K562 (cell line): ENCODE results near the gene TAF11. TPM values are rescaled to one million over a fixed set of nuclear protein-coding genes. Genes with fewer than 3 reads are reported as not detected.

Experiments
- ATAC-seq: fragments of 200-7000 bp; cut with Tn5 transposase; 3 replicates; pipeline ENCODE4 v1.9.1; 2020; ENCODE audit warnings: moderate library complexity
- BruUV-seq: library from RNA; stranded (reverse); fragments of 400-500 nt; replicated peaks from 2 replicates; lab custom pipeline; 2021; lab: Mats Ljungman, UMichigan
- CTCF ChIA-PET: fragments of 300-600 bp; formaldehyde crosslinking; extraction: SDS; loops from one replicate; lab custom pipeline; 2021; ENCODE audit warnings: low intra/inter-chr PET ratio; lab: Yijun Ruan, JAX
- POLR2A ChIA-PET: fragments of 300-600, 350-650 bp; sonication (Branson Sonifier 250); formaldehyde crosslinking; extraction: SDS; loops from one replicate; lab custom pipeline; 2021; ENCODE audit warnings: antibody characterized with exemption, inconsistent platforms; lab: Yijun Ruan, JAX
- DNase-seq, 4 experiments: peaks; one replicate each; pipeline versions ENCODE4 v3.0.0 to v3.0.0-alpha.2; 2011 to 2018; ENCODE audit warnings: low spot score in 3 of 4, mixed read lengths in 3 of 4; ENCODE audit errors: extremely low read depth in 1 of 4
- FAIRE-seq: peaks from 2 replicates; lab custom pipeline; 2011; peaks lifted over from hg19 to GRCh38; lab: Jason Lieb, UNC
- H2AFZ ChIP-seq: 2 replicates; pipeline ENCODE4 v1.6.0; 2011; ENCODE audit warnings: low read depth, low read length, control low read depth, inconsistent platforms
- H3K27ac ChIP-seq: fragments of 200-600 bp; 3 replicates; pipeline ENCODE4 v1.8.0; 2011; ENCODE audit warnings: low read depth, mild to moderate bottlenecking, control low read depth, inconsistent platforms, low read length, moderate library complexity, mixed read lengths; ENCODE audit errors: extremely low read depth
- H3K27me3 ChIP-seq, 2 experiments: fragments of 300-600 bp in 1 of 2; 2 replicates in 1 of 2; 3 replicates in 1 of 2; pipeline versions ENCODE4 v1.6.0 to v1.8.0; 2011; ENCODE audit warnings: inconsistent platforms in 2 of 2, low read length in 2 of 2, mild to moderate bottlenecking in 1 of 2, mixed read lengths in 1 of 2, moderate library complexity in 1 of 2; ENCODE audit not compliant: control insufficient read depth in 2 of 2, insufficient read depth in 2 of 2
- H3K36me3 ChIP-seq: fragments of 300-600 bp; 3 replicates; pipeline ENCODE4 v1.8.0; 2011; ENCODE audit warnings: mild to moderate bottlenecking, low read length, inconsistent platforms; ENCODE audit not compliant: control insufficient read depth, insufficient read depth
- H3K4me1 ChIP-seq, 2 experiments: fragments of 200-600 bp in 1 of 2; replicated peaks in 1 of 2; 2 replicates in 1 of 2; 3 replicates in 1 of 2; pipeline versions ENCODE4 v1.5.1 to v1.8.0; 2011; ENCODE audit warnings: inconsistent platforms in 2 of 2, low read length in 2 of 2, mild to moderate bottlenecking in 1 of 2, mixed read lengths in 1 of 2, moderate library complexity in 1 of 2; ENCODE audit not compliant: control insufficient read depth in 2 of 2, insufficient read depth in 2 of 2
- H3K4me2 ChIP-seq: 2 replicates; pipeline ENCODE4 v1.6.1; 2011; ENCODE audit warnings: low read length, control low read depth, inconsistent platforms, mixed read lengths; ENCODE audit not compliant: insufficient read depth
- H3K4me3 ChIP-seq: fragments of 200-600 bp; sonication (generic), shearing (Covaris generic); 2 replicates; pipeline ENCODE4 v1.5.1; 2016; ENCODE audit warnings: control low read depth, inconsistent platforms
- H3K79me2 ChIP-seq: fragments of 200-600 bp; 3 replicates; pipeline ENCODE4 v1.8.0; 2011; ENCODE audit warnings: low read length, inconsistent platforms; ENCODE audit not compliant: control insufficient read depth, insufficient read depth
- H3K9ac ChIP-seq, 2 experiments: 2 replicates each; pipeline versions ENCODE4 v1.6.0 to v1.6.1; 2011; ENCODE audit warnings: low read depth in 2 of 2, low read length in 2 of 2, control low read depth in 1 of 2, inconsistent platforms in 1 of 2, mild to moderate bottlenecking in 1 of 2, mixed read lengths in 1 of 2; ENCODE audit not compliant: insufficient read depth in 1 of 2
- H3K9me1 ChIP-seq: one replicate; pipeline ENCODE4 v1.6.0; 2011; ENCODE audit warnings: inconsistent platforms, mild to moderate bottlenecking, low read length, moderate library complexity; ENCODE audit not compliant: control insufficient read depth, insufficient read depth
- H3K9me3 ChIP-seq: replicated peaks from 2 replicates; pipeline ENCODE4 v1.5.1; 2011; ENCODE audit warnings: low read depth, low read length, inconsistent platforms; ENCODE audit not compliant: control insufficient read depth, insufficient read depth
- H4K20me1 ChIP-seq: replicated peaks from 2 replicates; pipeline ENCODE4 v1.6.1; 2011; ENCODE audit warnings: low read length, inconsistent platforms, mixed read lengths; ENCODE audit not compliant: control insufficient read depth, insufficient read depth
- CTBP1 ChIP-seq: fragments of 450-650 bp; IDR thresholded peaks from 2 replicates; pipeline ENCODE4 v1.6.1; 2016; ENCODE audit warnings: borderline replicate concordance
- GTF2A2 ChIP-seq: IDR thresholded peaks from 2 replicates; pipeline ENCODE4 v1.6.1; 2016; ENCODE audit warnings: mild to moderate bottlenecking, missing genetic modification characterization, missing compliant biosample characterization
- HDAC2 ChIP-seq: fragments of 450-650 bp; IDR thresholded peaks from 2 replicates; pipeline ENCODE4 v1.6.1; 2016; ENCODE audit warnings: mild to moderate bottlenecking
- ILK ChIP-seq: fragments of 450-650 bp; IDR thresholded peaks from 2 replicates; pipeline ENCODE4 v1.6.1; 2016; ENCODE audit warnings: missing genetic modification characterization, low read depth, mild to moderate bottlenecking, missing compliant biosample characterization, moderate library complexity, borderline replicate concordance
- NCOR1 ChIP-seq: fragments of 450-650 bp; IDR thresholded peaks from 2 replicates; pipeline ENCODE4 v1.6.1; 2016; ENCODE audit warnings: mild to moderate bottlenecking, moderate library complexity
- ZNF23 ChIP-seq: fragments of 250-450 bp; sonication (Bioruptor Pico); IDR thresholded peaks from 2 replicates; pipeline ENCODE4 v1.4.0; 2020; ENCODE audit warnings: mild to moderate bottlenecking
- ZNF263 ChIP-seq: sonication (generic); formaldehyde crosslinking; IDR thresholded peaks from 2 replicates; pipeline ENCODE4 v1.8.0; 2022; ENCODE audit warnings: mild to moderate bottlenecking, missing genetic modification reagents, borderline replicate concordance
- ZNF77 ChIP-seq: fragments of 250-450 bp; sonication (Bioruptor Pico); IDR thresholded peaks from 2 replicates; pipeline ENCODE4 v1.5.0; 2020
- WGBS: fragments of 100-300 bp; shearing (Covaris generic); methylation state at CpG from one replicate; pipeline ENCODE4 v1.1.6; 2016; ENCODE audit warnings: low coverage, mixed read lengths; ENCODE audit not compliant: insufficient coverage; ENCODE audit errors: missing lambda C conversion rate; 5-methylcytosine and 5-hydroxymethylcytosine counted together
- in situ Hi-C: fragments of 300-500 bp; cut with MboI; formaldehyde crosslinking; loops from 4 replicates; pipeline ENCODE4 v1.15.0; 2018; ENCODE audit warnings: inconsistent platforms, mixed read lengths
- intact Hi-C: fragments of 100-400 bp; cut with micrococcal nuclease; formaldehyde crosslinking; loops from 2 replicates; pipeline ENCODE4 v1.14.2; 2022
- polyA plus RNA-seq, 8 experiments: library from polyadenylated mRNA; depleted of rRNA in 4 of 8; stranded (reverse) in 5 of 8; unstranded in 3 of 8; fragments of >200 nt; fragmentation: Nextera tagmentation in 2 of 8; fragmentation: Illumina TruSeq in 1 of 8; extraction: Ambion mirVana in 2 of 8; extraction: Trizol in 1 of 8; gene quantifications; 2 replicates each; pipeline versions ENCODE4 v1.2.1 to v1.2.3, GENCODE V29; 2011 to 2014; ENCODE audit warnings: inconsistent platforms in 1 of 8, missing spikeins in 1 of 8
- total RNA-seq, 7 experiments: library from RNA; depleted of rRNA in 6 of 7; stranded (reverse); fragments of >200 nt in 6 of 7; fragmentation: Illumina TruSeq in 2 of 7; extraction: Trizol in 2 of 7; gene quantifications; 2 replicates each; pipeline versions ENCODE4 v1.2.1 to v1.2.3, GENCODE V29; 2011 to 2021; ENCODE audit warnings: low replicate concordance in 1 of 7
- TF ChIP-seq, protein P1 (sequence below): fragments of 250-450 bp; sonication (Bioruptor Pico); IDR thresholded peaks from 2 replicates; pipeline ENCODE4 v1.5.1; 2021; ENCODE audit warnings: mild to moderate bottlenecking
- TF ChIP-seq, protein P2 (sequence below): sonication (generic); formaldehyde crosslinking; IDR thresholded peaks from 2 replicates; pipeline ENCODE4 v1.9.0; 2022; ENCODE audit warnings: mild to moderate bottlenecking, missing genetic modification reagents
- TF ChIP-seq, protein P3 (sequence below): sonication (generic); formaldehyde crosslinking; IDR thresholded peaks from 2 replicates; pipeline ENCODE4 v1.8.1; 2022; ENCODE audit warnings: missing genetic modification reagents
- TF ChIP-seq, protein P4 (sequence below): fragments of 250-450 bp; sonication (Bioruptor Pico); IDR thresholded peaks from 2 replicates; pipeline ENCODE4 v1.8.0; 2021; ENCODE audit warnings: moderate library complexity, mild to moderate bottlenecking, inconsistent platforms
- TF ChIP-seq, protein P5 (sequence below): fragments of 250-450 bp; sonication (Bioruptor Pico); IDR thresholded peaks from 2 replicates; pipeline ENCODE4 v1.8.0; 2022; ENCODE audit warnings: moderate library complexity, mild to moderate bottlenecking, inconsistent platforms

Gene TAF11
- total and polyA plus RNA-seq, 9 of the 15 experiments (the other 6 are each of a cell fraction or from before 2014, with no cell fraction given), result 40.9 to 91.9 (median 71.9) TPM

DNA sequence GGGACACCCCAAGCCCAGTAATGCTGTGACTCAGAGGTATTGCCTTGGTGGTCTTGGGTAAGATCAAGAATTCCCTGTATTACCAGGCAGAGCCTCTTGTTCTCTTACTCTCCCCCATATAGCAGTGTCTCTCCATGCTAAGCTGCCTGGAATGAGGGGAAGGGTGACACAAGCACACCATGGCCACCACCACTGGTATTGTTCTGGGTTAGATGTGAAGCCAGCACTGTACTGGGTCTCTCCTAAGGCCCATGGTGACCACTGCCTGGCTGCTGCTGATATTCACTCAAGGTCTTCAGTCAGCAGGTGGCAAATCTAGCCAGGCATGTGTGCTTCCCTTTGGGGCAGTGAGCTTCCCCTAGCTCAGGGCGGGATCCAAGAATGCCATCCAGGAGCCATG is 36.5 kb downstream of the TAF11 start:
- no peaks in the 10 kb centered on the region for H3K9me3 ChIP-seq
- H3K27ac ChIP-seq, result no peak overlapping the region
- POLR2A ChIA-PET, result interaction anchor here (0.6 to 2.2 kb wide), 7 partner anchors 9 to 1102 kb away, joined by 3 to 8 read pairs (median 4); partner anchors contain the start of gene TAF11
- CTCF ChIA-PET, result no interaction called here
- H3K36me3 ChIP-seq, result peaks cover 57% of the 10 kb centered on the region
- H3K4me1 ChIP-seq, result no peaks in the 10 kb centered on the region
- WGBS, result 92% methylated on average over 1 of the region's 1 CpG
- TF ChIP-seq, protein P1, sequence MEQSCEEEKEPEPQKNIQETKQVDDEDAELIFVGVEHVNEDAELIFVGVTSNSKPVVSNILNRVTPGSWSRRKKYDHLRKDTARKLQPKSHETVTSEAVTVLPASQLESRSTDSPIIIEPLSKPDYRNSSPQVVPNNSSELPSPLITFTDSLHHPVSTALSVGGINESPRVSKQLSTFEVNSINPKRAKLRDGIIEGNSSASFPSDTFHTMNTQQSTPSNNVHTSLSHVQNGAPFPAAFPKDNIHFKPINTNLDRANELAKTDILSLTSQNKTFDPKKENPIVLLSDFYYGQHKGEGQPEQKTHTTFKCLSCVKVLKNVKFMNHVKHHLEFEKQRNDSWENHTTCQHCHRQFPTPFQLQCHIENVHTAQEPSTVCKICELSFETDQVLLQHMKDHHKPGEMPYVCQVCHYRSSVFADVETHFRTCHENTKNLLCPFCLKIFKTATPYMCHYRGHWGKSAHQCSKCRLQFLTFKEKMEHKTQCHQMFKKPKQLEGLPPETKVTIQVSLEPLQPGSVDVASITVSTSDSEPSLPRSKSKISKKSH (CRISPR knock-in tag), result no peak
- TF ChIP-seq, protein P2, sequence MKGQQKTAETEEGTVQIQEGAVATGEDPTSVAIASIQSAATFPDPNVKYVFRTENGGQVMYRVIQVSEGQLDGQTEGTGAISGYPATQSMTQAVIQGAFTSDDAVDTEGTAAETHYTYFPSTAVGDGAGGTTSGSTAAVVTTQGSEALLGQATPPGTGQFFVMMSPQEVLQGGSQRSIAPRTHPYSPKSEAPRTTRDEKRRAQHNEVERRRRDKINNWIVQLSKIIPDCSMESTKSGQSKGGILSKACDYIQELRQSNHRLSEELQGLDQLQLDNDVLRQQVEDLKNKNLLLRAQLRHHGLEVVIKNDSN (CRISPR knock-in tag), result no peak
- TF ChIP-seq ZNF77 (CRISPR knock-in tag) (no peak), ILK (no peak), HDAC2 (no peak), GTF2A2 (tag) (no peak), ZNF23 (CRISPR knock-in tag) (no peak), ZNF263 (CRISPR knock-in tag) (no peak), NCOR1 (no peak), CTBP1 (no peak)
- TF ChIP-seq, protein P3, sequence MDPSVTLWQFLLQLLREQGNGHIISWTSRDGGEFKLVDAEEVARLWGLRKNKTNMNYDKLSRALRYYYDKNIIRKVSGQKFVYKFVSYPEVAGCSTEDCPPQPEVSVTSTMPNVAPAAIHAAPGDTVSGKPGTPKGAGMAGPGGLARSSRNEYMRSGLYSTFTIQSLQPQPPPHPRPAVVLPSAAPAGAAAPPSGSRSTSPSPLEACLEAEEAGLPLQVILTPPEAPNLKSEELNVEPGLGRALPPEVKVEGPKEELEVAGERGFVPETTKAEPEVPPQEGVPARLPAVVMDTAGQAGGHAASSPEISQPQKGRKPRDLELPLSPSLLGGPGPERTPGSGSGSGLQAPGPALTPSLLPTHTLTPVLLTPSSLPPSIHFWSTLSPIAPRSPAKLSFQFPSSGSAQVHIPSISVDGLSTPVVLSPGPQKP, result no peak
- TF ChIP-seq, protein P4, sequence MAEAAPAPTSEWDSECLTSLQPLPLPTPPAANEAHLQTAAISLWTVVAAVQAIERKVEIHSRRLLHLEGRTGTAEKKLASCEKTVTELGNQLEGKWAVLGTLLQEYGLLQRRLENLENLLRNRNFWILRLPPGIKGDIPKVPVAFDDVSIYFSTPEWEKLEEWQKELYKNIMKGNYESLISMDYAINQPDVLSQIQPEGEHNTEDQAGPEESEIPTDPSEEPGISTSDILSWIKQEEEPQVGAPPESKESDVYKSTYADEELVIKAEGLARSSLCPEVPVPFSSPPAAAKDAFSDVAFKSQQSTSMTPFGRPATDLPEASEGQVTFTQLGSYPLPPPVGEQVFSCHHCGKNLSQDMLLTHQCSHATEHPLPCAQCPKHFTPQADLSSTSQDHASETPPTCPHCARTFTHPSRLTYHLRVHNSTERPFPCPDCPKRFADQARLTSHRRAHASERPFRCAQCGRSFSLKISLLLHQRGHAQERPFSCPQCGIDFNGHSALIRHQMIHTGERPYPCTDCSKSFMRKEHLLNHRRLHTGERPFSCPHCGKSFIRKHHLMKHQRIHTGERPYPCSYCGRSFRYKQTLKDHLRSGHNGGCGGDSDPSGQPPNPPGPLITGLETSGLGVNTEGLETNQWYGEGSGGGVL, result no peak
- TF ChIP-seq, protein P5, sequence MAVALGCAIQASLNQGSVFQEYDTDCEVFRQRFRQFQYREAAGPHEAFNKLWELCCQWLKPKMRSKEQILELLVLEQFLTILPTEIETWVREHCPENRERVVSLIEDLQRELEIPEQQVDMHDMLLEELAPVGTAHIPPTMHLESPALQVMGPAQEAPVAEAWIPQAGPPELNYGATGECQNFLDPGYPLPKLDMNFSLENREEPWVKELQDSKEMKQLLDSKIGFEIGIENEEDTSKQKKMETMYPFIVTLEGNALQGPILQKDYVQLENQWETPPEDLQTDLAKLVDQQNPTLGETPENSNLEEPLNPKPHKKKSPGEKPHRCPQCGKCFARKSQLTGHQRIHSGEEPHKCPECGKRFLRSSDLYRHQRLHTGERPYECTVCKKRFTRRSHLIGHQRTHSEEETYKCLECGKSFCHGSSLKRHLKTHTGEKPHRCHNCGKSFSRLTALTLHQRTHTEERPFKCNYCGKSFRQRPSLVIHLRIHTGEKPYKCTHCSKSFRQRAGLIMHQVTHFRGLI (CRISPR knock-in tag), result no peak
- H3K4me3 ChIP-seq, result no peak overlapping the region
- ATAC-seq, result no peak
- H3K4me2 ChIP-seq, result no peak overlapping the region
- peak overlapping the region in 1 of 2 experiments; percentile 38; a peak in 1 of 4 replicates for H3K9ac ChIP-seq
- intact Hi-C loops (no loop called here), in situ Hi-C loops (no loop called here)
- BruUV-seq, result no TSS peak
- no peaks in the 10 kb centered on the region for H3K79me2 ChIP-seq
- no peaks in the 10 kb centered on the region for H3K9me1 ChIP-seq
- H4K20me1 ChIP-seq, result 0 out of 2 replicates have a peak, but pooled peaks cover 3% of the 10 kb centered on the region
- H3K27me3 ChIP-seq, result no peaks in the 10 kb centered on the region
- no peak overlapping the region for H2AFZ ChIP-seq
- no peak for FAIRE-seq
- DNase-seq, result no peak
